Retina (tissue), 1 donor: ENCODE data around the gene PDPK1.
"Not testable (repeated sequence)": the region's sequence is repeated elsewhere in the genome, so short reads cannot be mapped to it uniquely, and the experiment has no call there.

ENCODE experiments used
- DNase-seq: peaks from one replicate; pipeline ENCODE4 v3.0.0-alpha.2; 2016

The PDPK1 gene

GRCh38 chr16:2595393-2596205 lies 57.8 kb downstream of the PDPK1 start:
- DNase-seq, result no peak

GRCh38 chr16:2596747-2597559 lies 59.1 kb downstream of the PDPK1 start:
- no peak for DNase-seq

GRCh38 chr16:2597560-2597902 lies 59.7 kb downstream of the PDPK1 start:
- DNase-seq, result no peak

DNA sequence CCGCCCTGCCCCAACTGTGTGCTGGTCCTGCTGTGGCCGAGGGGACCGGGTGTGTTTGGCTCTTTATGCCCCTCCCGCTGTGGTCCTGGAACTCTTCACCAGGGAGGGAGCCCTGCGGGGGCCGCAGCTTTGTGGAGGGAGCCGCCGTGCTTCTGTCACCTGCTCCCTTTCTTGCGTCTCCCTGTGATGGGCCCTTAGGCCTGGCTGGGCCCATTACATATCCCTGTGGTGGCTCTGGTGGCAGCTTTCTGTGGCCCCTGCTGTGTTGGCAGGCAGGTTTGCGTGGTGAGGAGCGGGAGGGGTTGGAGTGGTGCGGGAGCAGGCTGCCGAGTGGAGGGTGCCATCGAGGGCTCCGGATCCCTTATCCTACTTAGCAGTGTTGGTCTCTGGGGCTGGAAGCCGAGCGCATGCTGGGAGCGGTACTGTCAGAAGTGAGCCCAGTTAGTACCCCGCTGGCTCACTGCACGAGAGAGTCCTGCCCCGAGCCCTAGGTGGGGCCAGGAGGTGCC lies 60.4 kb downstream of the PDPK1 start:
- DNase-seq, result no peak

DNA sequence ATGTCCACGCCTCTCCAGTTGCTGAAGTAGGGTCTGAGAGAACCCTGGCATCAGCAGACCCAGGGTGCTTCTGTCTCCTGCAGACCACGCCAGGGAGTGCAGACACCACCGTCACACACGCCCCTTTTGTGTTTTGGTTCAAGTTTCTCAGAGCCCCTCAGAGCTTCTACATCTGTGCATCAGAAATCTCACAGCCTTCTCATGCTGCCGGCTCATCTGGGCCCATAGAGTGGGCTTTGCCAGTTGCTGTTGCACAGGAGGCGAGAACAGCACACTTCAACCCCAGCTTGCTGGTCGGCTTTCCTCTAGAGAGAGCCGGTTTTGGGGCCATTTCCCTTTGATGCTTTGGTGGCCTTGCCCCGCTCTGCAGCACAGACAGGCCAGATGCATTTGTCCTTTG lies 60.9 kb downstream of the PDPK1 start:
- DNase-seq, result no peak

GRCh38 chr16:2599165-2599564 lies 61.3 kb downstream of the PDPK1 start:
- not testable (repeated sequence) for DNase-seq

- DNase-seq, result not testable (repeated sequence)
These were observed 62.0 kb downstream of the PDPK1 start for GRCh38 chr16:2599785-2600184.

DNA sequence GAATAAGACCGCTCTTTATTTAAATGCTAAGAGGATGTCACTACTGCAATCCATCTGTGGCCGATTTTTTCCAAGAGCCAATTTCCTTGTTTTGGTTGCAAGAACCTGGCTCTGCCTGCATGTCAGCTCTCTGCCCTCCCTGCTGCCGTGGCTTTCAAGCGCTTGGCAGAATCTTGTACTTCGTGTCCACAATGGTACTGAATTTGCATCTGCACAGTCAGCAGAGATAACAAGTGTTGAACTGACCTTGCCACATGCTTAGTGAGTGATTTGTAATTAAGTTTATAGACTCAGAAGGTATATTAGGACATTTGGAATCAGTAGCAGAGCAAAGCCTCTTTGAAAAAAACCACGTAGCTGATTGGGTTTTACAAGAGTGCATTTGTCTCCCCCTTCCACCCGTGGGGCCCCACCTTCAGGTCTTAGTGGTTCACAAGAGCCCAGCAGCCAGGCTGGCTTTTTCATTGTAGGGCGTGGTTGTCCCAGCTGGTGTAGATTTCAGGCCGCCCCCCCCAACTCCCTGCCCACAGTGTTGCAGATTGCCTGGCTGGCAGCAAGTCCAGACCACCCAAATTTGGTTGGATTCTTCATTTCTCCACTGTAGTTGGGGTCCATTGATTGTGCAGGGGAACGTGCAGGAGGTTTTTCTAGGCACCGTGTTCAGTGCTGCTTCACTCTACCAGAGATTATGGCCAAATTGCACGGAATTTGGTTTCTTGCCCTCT lies 63.6 kb downstream of the PDPK1 start:
- DNase-seq, result not testable (repeated sequence)

DNA sequence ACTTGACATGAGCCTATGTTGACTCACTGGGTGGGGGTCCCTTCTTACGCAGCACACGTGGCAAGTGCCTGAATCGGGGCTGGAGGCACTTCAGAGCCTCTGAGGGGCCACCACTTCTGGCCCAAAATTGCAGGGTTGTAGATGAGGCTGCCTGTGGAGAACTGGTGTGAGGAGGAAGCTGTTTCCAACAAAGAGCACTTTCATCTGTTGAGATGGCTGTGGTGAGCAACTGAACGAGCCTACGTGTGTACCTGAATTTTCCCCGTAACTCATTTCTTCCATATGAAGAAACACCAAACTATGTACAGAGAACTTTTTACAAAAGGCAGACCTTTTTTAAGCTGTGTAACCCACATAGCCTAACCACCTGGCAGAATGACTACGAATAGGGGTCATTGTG lies 64.4 kb downstream of the PDPK1 start:
- DNase-seq, result not testable (repeated sequence)

DNA sequence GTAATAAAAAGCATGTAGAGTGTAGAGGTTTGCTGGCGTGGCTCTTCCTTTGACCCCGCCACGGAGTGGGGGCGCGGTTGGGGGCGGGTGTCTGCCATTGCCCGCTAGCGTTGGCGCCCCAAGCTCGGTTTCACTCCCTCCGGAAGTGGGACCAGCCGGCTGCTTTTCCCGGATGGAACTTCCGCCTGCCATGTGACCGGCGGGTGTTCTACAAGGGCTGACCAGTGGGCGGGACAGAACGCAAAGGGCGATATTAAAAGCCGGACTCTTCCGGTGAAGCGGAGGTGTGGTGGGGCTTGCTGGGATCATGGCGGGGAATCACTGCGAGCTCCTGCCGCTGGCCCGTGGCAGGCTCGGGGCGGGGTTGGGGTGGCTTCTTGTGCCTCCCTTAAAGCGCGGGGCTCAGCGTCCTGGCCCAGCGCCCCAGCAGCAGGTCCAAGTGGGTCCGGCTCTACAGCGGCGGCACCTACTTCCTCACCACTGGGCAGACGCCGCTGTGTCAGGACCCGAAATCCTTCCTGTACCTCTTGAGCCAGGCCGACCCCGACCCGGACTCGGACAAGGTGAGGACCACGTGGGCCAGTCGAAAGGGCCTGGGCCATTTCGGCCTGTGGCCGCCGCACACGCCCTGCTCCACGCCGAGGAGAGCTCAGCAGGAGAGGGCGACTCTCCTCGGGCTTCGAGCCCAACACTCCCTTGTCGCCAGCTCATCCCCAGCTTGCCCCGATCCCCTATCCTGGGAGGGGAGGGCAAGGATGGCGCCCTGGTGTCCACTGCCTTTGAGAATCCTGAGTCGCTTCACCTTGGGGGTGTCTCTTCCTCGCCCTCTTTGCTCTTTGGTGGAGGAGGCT lies 65.6 kb downstream of the PDPK1 start:
- peak; percentile 96 for DNase-seq

DNA sequence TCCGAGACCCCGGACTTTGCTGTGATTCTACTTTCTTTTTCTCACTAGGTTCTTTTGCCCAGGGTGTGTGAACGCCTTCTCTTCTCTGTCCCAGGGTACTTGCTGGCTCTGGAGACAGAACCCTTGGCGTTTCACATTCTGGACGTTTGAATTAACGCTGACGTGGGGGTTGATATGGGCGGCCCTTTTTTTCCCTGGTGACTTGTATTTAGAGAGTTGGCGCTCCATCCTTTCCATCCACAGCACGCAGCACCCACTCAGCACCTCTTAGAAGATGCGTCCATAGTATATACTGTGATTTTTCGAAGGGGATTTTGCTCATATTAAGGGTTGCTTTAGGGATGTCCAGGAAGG lies 66.2 kb downstream of the PDPK1 start:
- DNase-seq, result not testable (repeated sequence)

DNA sequence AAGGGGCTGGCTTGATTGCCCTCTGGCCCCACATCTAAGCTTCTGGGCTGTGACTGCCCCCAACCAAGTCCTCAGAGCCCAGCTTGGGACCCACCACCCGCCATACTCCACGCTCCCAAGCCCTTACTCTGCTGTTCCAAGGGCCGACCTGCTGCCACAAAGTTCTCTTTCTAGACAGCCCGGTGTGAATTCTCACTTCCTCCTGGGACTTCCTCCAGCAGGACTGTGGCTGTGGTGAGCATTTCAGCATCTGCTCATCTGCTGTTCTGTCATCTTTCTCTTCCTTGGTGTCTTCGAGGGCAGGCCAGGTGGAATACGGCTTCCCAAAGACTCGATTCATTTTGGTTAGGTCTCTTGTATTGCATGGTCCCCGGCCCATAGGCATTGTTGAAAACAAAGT lies 69.0 kb downstream of the PDPK1 start:
- not testable (repeated sequence) for DNase-seq

- DNase-seq, result not testable (repeated sequence)
These were observed 71.5 kb downstream of the PDPK1 start for GRCh38 chr16:2609345-2609744.

DNA sequence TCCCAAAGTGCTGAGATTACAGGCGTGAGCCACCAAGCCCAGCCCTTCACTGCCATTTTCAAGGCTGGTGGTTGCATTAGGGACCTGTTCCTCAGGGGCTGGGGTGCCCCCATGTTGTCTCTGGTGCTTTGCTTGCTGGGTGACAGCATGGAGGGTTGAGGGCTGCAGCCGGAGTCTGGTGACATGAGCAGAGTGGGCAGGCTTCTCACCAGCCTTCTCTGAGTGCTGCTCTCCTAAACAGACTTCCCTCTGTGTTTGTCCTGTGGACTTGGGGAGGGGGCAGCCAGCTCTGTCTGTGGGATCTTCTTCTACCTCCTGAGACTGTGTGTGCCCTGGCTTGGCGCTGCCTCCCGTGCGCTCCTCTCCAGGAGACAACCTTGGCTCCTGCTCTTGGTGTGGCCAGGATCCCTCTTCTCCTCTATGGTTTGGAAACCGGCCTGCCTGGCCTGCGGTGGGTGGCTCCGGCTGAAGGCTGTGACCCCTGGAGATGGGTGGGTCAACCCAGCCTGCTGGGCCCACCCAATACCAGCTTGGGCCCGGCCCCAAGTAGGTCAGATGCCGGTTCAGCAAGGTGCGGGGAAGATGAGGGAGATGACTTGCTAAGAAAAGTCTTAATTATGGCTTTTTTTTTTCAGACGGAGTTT lies 72.1 kb downstream of the PDPK1 start:
- no peak for DNase-seq

DNA sequence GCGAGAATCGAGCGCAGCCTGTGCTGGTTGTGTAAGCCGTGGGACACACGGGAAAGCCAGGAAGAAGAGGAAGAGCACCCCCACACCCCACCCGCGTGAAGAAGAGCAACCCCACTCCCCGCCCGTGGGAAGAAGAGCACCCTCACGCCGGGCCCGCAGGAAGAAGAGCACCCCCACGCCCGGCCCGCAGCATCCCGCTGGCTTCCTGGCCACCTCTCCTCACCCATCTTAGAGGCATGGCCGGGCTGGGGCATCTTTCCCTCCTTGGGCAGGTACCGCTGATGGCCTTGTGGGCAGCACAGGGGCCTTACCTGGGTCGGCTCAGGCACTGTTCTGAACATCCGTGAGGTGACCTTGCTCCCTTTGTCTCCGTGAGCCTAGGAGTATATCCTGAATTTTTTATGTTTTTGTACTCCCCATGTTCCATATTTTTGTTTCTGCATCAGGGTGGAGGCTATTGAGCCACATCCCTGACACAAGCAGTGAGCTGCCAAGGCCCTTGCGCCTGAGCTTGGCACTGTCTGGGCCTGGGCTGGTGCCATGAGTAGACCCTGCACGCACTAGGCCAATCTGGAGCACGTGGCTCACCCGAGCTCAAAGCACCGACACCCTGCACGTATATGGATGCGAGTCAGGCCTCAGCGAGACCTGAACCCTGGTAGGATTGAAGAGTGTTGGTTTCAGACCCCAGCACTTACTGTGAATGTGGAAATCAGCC lies 73.1 kb downstream of the PDPK1 start:
- no peak for DNase-seq

GRCh38 chr16:2611499-2611862 lies 73.7 kb downstream of the PDPK1 start:
- no peak for DNase-seq

GRCh38 chr16:2611877-2612276 lies 74.1 kb downstream of the PDPK1 start:
- DNase-seq, result not testable (repeated sequence)

DNA sequence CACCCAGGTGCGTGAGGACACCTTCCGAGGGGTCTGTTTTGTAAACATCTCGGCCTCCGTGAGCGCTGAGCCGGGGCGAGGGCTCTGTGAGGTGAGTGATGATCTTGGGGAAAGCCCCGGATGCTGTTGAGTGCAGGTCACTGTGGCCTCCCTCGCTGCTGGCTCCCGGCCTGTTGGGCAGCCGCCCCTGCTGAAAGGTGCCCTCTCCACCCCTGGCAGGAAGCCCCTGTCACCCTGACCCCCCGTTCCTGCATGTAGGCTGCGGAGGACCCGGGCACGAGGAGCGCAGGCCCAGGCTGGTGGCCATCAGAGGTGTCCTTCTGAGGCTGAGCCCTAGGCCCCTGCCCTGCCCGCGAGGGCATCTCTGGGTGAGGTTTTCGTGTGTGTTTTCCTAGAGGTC lies 75.4 kb downstream of the PDPK1 start:
- not testable (repeated sequence) for DNase-seq

DNA sequence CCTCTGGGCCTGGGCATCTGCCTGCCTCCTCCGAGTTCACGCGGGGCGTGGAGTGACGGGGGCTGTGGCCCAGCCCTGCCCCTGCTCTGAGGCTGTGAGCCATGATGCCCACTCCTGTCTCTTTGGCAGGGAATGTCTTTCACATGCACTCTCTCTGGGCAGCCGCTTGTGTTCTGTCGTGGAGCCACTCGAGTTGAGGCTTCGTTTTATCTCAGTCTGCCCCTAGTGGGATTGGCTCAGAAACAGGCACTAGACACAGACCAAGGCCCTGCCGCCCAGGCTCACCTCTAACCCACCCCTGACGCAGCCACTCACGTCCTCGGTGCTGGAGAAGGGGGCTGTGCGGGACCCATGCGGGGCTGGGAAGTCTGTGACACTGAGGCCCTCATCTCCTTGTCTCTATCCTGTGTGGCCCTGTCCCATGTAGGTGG lies 77.0 kb downstream of the PDPK1 start:
- no peak for DNase-seq

DNA sequence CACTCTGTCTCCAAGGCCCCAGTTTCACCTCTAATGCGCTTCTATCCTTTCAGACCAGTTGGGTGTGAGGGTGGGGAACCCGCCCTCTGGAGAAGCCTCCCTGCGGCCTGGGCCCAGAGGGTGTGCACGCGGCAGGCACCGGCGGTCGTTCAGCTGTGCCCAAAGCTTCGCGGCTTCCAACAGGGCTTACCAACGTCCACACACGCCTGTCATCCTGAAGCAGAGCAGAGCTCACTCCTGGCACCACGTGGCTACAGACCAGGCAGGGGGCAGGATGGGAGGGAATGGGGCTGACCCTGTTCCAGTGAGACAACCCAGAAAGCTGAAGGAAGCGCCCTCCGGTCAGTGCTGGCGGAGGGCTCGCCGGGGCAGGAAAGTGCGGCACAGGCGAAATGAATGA lies 81.1 kb downstream of the PDPK1 start:
- not testable (repeated sequence) for DNase-seq

GRCh38 chr16:2619628-2620027 lies 81.8 kb downstream of the PDPK1 start:
- DNase-seq, result not testable (repeated sequence)
